Measurements from ENCODE around the gene CLSTN2. TPM values are rescaled to one million over a fixed set of nuclear protein-coding genes. Genes with fewer than 3 reads are reported as not detected.

Gene CLSTN2
- polyA plus RNA-seq, 1 experiment = 0.04 TPM

- TF ChIP-seq CTCF (IDR thresholded peaks at IDR 0.05; ENCODE audit: low read depth, low read length) = no peak
- CTCF ChIA-PET = interaction anchor here (2.0 kb wide), 1 partner anchor 8 kb away, joined by 8 read pairs; no protein-coding TSS in a partner anchor
- POLR2A ChIA-PET = no interaction called here
- no peaks in the 10 kb centered on the region for H3K27me3 ChIP-seq (ENCODE audit: control insufficient read depth, insufficient read depth, low read length)
- DNase-seq (ENCODE audit: low read depth, low spot score) = no peak
- no peak overlapping the region for H3K27ac ChIP-seq (ENCODE audit: low read depth, low read length)
- H3K4me3 ChIP-seq (ENCODE audit: low read depth, low read length) = no peak overlapping the region
- H3K9me3 ChIP-seq (ENCODE audit: control insufficient read depth, insufficient read depth, low read length) = no peaks in the 10 kb centered on the region
These were observed 11.0 kb downstream of the CLSTN2 start for GRCh38 chr3:139945942-139946341.

- DNase-seq (ENCODE audit: low read depth, low spot score) = no peak
- ChIA-PET CTCF (no interaction called here), POLR2A (no interaction called here)
- Histone ChIP-seq H3K27me3 (ENCODE audit: control insufficient read depth, insufficient read depth, low read length) (no peaks in the 10 kb centered on the region), H3K4me3 (ENCODE audit: low read depth, low read length) (no peak overlapping the region), H3K9me3 (ENCODE audit: control insufficient read depth, insufficient read depth, low read length) (no peaks in the 10 kb centered on the region), H3K27ac (ENCODE audit: low read depth, low read length) (no peak overlapping the region)
- no peak for TF ChIP-seq CTCF (IDR thresholded peaks at IDR 0.05; ENCODE audit: low read depth, low read length)
These were observed 13.5 kb downstream of the CLSTN2 start for GRCh38 chr3:139948467-139948866.

GRCh38 chr3:139948898-139949297 lies 13.9 kb downstream of the CLSTN2 start:
- no peak overlapping the region for H3K27ac ChIP-seq (ENCODE audit: low read depth, low read length)
- DNase-seq (ENCODE audit: low read depth, low spot score) = no peak
- H3K27me3 ChIP-seq (ENCODE audit: control insufficient read depth, insufficient read depth, low read length) = no peaks in the 10 kb centered on the region
- TF ChIP-seq CTCF (IDR thresholded peaks at IDR 0.05; ENCODE audit: low read depth, low read length) = no peak
- ChIA-PET POLR2A (no interaction called here), CTCF (no interaction called here)
- H3K4me3 ChIP-seq (ENCODE audit: low read depth, low read length) = no peak overlapping the region
- no peaks in the 10 kb centered on the region for H3K9me3 ChIP-seq (ENCODE audit: control insufficient read depth, insufficient read depth, low read length)

GRCh38 chr3:139953131-139953910 lies 18.3 kb downstream of the CLSTN2 start:
- Histone ChIP-seq H3K27ac (ENCODE audit: low read depth, low read length) (no peak overlapping the region), H3K27me3 (ENCODE audit: control insufficient read depth, insufficient read depth, low read length) (no peaks in the 10 kb centered on the region), H3K9me3 (ENCODE audit: control insufficient read depth, insufficient read depth, low read length) (no peaks in the 10 kb centered on the region), H3K4me3 (ENCODE audit: low read depth, low read length) (no peak overlapping the region)
- TF ChIP-seq CTCF (IDR thresholded peaks at IDR 0.05; ENCODE audit: low read depth, low read length) = no peak
- POLR2A ChIA-PET = no interaction called here
- CTCF ChIA-PET = interaction anchor here (1.0 kb wide), 1 partner anchor 15 kb away, joined by 3 read pairs; no protein-coding TSS in a partner anchor
- DNase-seq (ENCODE audit: low read depth, low spot score) = no peak

- POLR2A ChIA-PET = no interaction called here
- H3K27me3 ChIP-seq (ENCODE audit: control insufficient read depth, insufficient read depth, low read length) = no peaks in the 10 kb centered on the region
- TF ChIP-seq CTCF (IDR thresholded peaks at IDR 0.05; ENCODE audit: low read depth, low read length) = no peak
- no peak overlapping the region for H3K27ac ChIP-seq (ENCODE audit: low read depth, low read length)
- DNase-seq (ENCODE audit: low read depth, low spot score) = no peak
- no peaks in the 10 kb centered on the region for H3K9me3 ChIP-seq (ENCODE audit: control insufficient read depth, insufficient read depth, low read length)
- no peak overlapping the region for H3K4me3 ChIP-seq (ENCODE audit: low read depth, low read length)
- CTCF ChIA-PET = interaction anchor here (1.0 kb wide), 1 partner anchor 16 kb away, joined by 3 read pairs; no protein-coding TSS in a partner anchor
These were observed 19.3 kb downstream of the CLSTN2 start for GRCh38 chr3:139954146-139954860.
